Muscle of back (tissue), 11 donors: ENCODE data around the gene PCSK5. TPM values are rescaled to one million over a fixed set of nuclear protein-coding genes. Genes with fewer than 3 reads are reported as not detected.

Source experiments
- DNase-seq, 3 donors: peaks; one replicate each; pipeline versions ENCODE4 v3.0.0 to v3.0.0-alpha.2; 2013
- polyA plus RNA-seq, 10 donors: library from polyadenylated mRNA; unstranded; fragments of 120-200 nt; gene quantifications; one replicate each; pipeline ENCODE4 v1.2.1, GENCODE V29; 2013; ENCODE audit not compliant: insufficient read length in 10 of 10

PCSK5 gene
- polyA plus RNA-seq, 10 donors = 13.7 to 24.6 (median 17.6) TPM

DNA sequence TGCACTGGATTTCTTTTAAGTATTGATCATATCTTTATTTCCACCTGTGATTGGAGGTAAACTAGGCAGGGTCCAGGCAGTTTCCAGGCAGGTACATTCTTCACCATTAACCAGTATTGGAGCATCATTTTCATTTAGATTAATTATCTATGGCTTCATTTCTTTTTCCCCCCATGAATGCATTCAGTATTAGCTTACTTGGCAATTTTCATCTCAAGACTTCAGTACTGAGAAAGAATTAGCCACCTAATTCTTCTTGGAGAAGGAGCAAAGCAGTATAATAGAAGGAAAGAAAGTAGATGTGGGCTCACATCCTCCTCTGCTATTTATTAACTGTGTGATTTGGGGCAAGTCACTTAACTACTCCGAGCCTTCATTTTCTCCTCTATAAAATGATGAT is 295.0 kb downstream of the PCSK5 start:
- DNase-seq = no peak

DNA sequence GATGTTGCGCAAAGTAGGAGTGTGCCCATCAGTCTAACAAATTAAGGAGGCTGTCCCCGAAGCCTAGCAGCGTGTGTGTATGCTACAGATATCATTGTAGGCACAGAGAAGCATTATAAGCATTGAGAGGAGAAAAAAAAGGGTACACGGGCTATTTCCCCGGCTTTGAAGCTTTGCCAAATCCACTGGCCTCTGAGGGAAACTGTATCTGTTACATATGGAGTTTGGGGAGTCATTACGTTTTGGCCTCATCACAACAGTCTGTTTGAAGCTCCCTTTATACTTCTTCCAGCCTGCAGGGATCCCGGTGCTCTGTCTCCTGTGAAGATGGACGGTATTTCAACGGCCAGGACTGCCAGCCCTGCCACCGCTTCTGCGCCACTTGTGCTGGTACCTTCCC is 297.8 kb downstream of the PCSK5 start:
- no peak for DNase-seq

DNA sequence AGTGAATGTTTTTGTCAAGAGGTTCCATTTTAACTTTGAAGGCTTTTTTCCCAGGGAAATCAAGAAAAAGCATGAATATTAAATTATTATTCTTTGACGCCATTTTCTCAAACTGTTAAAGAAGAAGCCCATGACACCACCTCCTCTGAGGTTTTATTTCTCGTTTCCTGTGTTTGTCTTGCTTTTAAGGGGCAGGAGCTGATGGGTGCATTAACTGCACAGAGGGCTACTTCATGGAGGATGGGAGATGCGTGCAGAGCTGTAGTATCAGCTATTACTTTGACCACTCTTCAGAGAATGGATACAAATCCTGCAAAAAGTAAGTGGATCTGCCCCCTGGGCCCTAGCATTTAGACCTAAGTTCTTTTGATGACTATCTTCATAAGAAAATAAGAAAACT is 298.4 kb downstream of the PCSK5 start:
- DNase-seq = no peak

DNA sequence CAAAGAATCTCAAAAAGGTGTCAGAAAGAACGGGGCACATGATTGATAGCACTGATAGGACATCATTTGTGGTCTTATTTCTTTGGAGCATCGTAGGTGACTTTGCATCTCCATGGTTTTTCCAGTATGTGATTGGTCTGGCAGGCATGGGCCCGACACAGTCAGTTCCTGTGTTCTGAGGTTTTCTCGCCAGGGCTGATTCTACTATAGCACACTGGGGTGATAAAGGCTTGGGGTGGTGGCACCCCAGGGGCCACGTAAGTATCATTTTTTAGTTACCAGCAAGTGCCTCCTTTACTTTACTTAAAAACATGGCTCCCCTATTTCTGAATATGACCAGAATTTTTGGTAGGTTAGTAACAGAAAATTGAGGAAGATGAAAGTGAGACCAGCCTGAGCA is 301.0 kb downstream of the PCSK5 start:
- no peak for DNase-seq

DNA sequence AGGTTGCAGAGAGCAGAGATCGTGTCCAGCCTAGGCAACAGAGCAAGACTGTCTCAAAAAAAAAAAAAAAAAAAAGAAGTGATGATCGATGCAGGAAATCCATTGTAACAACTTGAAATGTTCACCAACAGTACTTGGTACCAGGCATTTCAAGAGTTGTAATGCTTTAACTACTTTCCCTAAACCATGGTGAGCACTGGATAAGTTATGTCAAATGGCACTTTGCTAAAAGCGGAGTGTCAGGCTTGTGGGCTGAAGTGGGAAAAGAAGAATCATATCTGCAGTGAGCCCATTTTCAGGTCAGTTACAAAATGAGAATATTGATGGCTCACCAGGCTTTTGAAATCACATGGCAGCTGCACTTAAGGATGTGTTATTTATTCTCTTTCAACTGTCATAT is 301.5 kb downstream of the PCSK5 start:
- no peak for DNase-seq

DNA sequence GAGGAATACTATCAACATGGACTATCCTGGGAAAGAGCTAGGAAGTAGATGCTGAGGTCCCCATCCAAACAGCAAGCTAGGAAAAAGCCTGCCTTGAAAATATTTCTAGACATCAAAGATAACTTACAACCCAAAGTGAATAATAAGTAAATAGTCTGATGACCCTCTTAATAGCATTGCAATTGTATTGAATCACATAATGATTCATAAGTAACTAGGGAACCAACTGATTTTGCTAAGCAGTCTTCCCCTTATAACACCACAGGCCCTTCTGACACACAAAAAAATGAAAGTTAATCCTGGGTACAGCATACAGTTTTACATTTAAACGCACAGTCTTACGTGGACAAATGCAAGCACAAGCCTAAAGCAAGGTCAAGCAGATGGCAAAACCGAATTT is 304.4 kb downstream of the PCSK5 start:
- no peak for DNase-seq

DNA sequence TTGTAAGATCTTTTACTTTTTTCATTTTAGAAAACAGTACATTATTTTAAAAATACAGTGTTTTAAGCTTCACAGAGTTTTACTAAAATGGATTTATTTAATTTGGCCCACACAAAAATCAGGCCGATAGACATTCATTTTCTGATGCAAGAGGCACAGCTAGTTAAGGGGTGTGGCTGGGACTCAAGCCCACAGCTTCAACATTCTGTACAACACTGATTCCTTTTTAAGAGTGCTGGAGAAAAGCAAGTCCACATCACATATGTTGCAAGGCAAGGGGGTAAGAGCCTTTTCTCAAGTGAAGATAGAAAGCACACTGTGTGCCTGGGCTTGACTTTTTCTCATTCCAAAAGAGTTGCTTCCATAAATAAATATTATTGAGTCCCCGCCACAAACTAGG is 307.9 kb downstream of the PCSK5 start:
- DNase-seq = no peak

DNA sequence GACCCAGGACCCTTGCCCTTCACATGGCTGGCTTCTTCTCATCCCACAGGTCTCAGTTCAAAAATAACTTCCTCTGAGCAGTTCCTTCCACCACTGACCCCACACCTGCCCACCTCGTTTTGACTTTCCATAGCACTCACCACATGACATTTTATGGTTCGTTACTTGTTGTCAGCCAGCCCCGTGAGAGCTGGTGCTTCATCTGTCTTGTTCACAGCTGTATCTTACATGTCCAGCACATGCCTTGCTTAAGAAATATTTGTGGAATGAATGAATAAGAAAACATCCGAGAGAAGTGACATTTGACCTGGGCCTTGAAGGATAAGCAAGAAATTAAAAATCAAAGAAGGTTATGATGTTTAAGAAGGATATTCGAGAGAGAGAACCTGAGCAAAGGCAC is 309.8 kb downstream of the PCSK5 start:
- no peak for DNase-seq

DNA sequence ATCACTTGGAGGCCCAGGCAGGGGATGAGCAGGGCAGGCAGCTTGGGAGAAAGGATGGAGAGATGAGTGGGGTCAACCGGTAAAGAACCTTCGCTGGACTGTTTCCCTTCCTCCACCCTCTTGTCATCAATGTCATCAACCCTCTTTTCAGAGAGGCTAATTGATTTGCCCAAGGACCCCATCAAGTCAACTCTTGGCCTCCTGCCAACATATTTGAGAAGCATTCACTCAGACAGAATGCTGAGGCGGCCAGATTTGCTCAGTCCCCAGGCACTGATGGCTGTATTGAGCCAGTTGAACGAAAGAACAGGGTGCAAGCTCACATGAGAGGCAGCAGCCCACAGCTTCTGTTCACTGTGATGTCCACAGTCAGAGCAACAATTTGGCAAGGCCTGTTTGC is 310.3 kb downstream of the PCSK5 start:
- no peak for DNase-seq

DNA sequence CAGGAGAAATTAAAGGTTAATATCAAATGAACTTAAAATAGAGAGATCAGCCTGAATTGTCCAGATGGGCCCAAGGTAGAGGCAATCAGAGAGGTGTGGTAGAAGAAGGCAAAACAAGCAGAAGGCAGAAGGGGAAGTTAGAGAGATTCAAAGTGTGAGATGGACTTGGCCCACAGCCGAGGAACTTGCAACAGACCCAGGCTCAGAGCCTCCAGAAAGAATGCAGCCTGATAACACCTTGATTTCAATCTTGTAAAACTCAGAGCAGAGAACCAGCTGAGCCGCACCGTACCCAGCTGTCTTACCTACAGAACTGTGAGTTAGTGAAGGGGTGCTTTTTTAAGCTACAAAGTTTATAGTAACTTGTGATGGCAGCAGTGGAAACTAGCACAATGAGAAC is 312.9 kb downstream of the PCSK5 start:
- DNase-seq = no peak

DNA sequence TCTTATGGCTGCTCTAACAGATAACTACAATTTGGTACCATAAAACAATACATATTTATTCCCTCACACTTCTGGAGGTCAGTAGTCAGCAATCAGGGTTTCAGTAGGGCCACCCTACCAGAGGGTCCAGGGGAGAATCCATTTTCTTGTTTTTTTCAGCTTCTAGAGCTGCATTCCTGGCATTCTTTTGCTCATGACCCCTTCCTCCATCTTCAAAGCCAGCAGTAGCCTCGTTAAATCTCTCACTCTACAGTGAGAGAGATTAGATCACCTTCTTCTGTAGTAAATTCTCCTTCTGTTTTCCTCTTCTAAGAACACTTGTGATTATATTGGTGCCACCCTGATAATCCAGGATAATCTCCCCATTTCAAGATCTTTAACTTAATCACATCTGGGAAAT is 316.3 kb downstream of the PCSK5 start:
- DNase-seq = no peak

DNA sequence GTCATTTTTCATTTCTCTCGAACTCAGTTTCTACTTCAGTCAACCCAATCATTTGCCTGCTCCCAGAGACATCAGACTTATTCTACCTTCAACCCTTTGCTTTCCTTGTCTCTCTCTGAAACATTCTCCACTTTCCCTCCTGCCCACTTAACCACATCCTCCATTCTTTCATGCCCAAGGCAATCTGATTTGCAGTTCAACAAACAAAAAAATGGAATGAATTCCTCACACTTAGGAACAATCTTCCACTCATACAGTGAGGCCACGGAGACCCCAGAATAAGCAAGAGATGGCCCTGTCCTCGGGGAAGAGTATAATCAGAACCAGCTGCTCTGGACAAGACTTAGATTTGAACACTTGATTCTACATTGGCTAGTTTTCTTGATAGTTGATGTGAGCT is 323.3 kb downstream of the PCSK5 start:
- no peak for DNase-seq

DNA sequence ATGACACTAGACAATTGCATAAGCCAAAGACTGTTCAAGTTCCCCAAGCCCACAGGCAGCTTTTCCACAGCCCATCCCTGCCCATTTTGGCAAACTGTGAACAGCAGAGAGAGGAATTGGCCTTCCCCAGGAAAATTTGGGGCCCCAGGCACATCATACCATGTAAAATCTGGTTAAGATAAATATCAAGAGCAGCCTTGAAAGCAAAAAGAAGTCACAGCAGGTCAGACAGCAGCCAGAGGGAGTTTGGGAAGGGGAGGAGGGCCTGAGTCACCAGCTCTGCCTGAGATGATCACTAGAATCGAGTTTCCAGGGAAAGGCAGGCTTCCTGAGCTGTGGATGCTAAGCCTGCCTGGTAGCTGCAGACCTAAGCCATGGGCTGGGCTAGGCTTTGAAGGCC is 324.6 kb downstream of the PCSK5 start:
- DNase-seq = peak in 2 of 3 donors; percentile 32 to 60

DNA sequence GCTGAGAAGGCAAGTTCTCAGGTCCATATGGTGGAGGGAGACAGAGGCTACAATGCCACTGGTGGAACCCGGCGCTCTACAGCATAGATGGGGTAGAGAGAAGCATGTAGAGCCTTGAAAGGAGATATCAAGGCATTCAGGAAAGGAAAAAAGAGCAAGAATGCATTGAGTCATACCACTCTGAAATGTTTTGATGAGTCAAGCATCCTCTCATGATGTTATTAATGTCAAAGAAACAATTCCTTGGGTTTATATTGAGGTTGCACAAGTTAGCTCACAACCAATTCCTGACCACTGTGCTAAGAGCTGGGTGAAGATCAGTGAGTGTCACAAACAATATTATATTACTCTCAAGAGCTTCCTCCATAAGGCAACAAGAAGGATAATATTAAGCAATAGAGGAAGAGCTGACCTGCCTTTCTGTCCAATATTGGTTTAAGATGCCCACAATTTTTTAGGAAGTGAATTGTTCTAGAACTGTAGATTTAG is 325.7 kb downstream of the PCSK5 start:
- DNase-seq = peak in 1 of 3 donors; percentile 87

DNA sequence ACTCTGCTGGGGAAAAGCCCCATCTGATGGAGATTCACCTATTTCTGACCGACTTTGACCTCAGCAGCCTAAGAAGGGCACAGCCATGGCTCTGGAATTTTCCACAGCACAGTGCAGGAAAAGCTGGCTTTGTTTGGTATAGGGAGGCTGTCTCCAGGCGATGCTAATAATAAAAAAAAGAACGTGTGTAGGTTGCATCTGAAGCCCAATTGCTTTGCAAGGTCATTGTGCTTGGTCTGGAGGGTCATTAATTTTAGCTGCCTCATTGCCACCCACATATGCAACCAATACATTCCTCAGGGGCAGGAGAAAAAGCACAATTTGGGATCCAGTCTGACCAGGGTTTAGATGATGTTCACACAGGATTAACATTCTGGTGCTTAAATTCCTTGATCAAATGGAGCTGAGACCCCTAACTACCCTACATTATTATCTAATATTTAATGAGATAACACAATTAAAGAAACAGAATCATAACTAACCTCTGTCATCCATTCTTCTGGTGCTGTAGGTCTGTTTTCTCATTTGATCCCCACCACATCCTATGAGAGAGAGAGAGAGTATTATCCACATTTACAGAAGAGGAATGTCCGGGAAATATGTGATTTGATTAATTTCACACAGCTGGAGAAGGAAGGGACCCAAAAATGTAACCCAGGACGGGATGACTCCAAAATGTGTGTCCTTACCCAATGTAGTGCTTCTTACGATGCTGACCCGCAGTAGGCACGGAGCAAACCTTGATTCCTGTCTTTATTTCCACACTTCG is 327.8 kb downstream of the PCSK5 start:
- DNase-seq = no peak

DNA sequence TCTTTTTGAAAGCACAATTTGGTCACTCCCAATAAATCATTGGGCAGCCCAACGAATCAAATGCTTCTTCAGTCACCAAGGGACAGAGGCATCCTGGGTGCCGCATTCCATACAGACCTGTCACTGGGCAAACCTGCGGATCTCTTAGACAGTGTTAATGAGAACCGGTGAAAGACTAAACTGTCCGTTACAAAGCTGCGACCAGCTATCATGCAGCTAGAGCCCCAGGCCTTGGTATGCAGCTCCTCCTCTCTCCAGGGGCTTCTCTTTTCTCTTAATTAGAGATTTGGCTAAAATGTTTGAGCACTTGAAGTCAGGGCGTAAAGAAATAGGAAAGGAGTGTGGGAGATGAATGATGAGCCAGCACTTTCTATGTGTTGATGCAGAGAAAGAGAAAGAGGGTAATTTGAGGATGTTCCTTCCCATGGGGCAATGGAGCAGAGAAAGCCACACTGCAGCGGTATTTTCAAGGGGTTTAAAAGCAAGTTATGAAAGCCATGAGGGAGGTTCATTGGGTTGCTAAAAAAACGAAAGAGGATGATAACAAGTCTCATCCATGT is 328.5 kb downstream of the PCSK5 start:
- DNase-seq = no peak

DNA sequence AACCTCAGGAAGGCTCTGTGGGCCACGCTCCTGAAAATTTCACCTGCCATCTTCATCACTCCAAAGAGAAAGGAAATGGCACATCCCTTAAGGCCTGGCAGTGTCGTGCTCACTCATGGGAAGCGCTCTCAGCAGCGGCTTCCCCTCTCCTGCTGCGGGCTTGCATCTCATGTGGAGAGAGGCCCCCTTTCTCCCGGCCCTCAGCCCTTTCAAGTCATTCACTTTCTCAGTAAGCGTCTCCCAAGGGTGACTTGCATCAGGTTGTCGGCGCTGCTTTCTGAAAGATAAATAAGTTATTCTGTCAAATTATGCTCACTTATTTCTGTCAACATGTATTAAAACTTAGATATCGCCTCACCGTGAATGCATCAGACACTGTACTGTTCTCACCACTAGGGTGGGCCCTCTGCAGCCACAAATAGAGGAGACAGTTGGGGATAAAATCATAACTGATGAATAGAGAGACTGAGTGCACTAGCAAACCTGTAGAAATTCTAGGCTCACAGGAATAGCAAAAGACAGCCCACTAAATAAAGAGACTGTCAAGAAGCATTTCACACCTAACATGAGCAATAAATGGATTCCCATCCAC is 329.2 kb downstream of the PCSK5 start:
- peak in 1 of 3 donors; percentile 53 for DNase-seq

DNA sequence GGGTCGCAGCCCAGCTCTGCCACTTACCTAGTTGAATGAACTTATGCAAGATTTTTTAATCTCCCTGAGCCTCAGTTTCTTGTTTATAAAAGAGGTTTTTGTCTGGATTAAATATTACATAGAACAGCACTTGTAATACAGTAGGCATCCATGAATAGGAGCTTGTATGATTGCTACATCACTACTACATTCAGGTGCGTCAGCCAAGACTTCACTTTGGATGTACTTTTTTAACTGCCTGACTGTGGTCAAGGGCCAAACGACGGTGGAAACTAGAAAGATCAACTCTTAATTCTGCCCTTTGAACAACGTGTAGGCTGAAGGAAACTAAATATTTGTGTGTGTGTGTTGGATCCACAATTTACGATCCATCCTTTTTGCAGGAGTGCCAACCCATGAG is 330.9 kb downstream of the PCSK5 start:
- DNase-seq = no peak

DNA sequence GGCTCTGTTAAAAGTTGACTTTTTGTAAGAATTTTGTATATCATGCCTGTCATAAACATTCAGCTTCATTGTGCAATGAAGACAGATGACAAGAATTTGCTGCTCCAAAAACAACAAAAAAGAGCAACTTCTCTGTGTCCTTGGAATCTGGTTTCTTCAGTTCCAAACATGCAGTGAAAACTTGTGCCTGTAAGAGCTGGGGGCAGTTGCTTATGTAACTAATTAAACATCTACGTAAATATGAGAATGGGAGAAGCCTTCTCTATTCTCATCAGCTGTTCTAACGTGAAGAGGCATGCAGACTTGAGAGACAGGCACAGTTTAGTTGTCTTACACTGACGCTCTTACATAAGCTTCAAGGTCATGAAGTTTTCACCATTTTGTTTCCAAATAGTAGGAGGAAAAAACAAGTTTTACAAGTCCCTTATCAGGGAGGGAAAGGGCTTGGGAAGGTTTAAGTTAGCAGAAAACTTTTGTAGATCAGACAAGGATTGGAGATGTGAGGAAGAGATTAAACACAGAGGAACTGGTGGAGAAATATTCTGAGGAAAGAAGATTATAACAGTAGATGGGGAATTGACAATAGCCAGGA is 333.4 kb downstream of the PCSK5 start:
- DNase-seq = no peak

DNA sequence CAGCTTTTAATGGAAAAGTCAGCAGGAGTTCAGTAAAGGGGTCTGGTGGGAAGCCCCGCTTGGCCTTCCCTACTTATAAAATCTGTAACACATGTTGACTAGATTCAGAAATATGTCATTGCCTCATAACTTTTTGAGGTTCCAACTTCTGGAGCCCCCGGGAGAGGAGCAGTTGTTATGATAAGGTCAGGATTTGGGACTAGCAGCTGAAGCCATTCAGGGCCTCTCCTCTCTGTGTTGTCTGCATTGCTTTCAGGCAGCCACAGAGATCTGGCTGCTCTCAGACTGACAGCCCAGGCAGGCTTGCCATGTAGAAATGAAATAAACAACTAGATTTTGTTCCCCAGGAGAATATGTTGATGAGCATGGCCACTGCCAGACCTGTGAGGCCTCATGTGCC is 336.7 kb downstream of the PCSK5 start:
- DNase-seq = no peak

DNA sequence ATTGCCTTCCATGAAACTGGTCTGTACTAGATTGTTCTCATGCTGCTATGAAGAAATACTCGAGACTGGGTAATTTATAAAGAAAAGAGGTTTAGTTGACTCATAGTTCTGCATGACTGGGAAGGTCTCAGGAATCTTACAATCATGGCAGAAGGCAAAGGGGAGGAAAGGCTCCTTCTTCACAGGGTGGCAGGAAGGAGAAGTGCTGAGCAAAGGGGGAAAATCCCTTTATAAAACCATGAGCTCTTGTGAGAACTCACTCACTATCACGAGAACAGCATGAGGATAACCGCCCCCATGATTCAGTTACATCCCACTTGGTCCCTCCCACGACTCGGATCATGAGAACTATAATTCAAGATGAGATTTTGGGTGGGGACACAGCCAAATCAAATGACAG is 340.5 kb downstream of the PCSK5 start:
- DNase-seq = no peak

DNA sequence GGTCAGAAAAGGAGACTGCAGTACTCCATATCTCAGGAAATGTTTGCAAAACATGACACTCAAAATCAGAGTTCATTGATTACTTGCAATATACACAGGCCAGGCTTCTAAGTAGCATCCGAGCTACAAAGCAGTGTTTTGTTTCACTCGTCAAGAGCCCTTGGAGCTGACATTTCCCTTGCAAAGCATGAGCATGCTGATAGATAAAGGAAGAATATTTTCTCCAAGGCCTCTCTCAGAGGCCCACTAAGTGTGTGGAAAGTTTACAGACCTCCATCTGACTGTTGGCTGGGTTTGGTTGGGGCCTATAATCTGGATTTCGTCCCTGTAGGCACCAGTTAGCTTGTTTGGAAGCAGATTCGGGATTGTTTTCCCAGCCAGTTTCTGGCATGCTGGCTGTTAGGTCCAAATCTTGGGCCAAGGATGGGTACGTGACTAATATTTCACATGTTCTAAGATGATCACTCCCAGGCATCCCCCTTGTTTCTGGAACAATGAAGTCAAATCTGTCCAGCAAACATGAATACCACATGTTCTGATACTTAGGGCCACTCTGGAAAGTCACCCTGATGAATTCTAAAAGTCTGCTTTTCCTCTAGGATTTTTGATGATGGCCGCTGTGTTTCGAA is 342.5 kb downstream of the PCSK5 start:
- peak in 1 of 3 donors; percentile 22 for DNase-seq

DNA sequence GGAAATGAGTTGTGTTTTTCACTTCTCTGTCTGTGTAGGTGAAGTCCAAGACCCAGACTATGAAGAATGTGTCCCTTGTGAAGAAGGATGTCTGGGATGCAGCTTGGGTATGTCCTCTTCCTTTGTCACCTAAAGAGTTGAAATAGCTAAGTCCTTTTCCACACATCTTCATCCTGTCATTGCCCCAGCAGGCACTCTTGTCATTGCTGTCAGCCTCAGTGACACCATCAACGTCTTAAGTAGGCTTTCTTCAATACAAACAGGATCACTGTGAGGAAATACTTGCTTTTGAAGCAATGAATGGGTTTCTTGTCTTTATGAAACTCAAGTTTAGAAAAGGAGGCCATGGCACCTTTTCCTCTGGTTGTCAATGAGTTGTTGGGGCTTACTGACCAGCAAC is 350.1 kb downstream of the PCSK5 start:
- DNase-seq = no peak
